ENCODE measurements around the gene ADD3.

DNA sequence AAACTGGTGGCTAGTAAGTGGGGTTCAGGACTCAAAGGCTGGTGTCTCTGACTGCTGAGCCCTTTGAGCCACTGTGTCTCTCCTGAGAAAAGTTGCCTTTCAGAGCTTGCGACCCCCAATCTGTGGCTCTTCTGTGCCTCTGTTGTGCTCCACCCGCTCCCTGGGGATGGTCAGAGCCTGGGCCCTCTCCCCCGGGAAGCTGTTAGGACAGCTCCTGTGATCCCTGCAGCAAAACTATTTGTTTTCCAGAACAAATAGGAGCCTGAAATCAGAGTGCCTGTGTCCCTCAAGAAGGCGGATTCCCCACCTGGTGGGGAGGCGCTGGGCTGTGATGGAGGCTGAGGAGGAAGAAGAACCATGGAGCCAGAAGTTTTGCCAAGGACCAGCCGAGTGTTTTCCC, 143.2 kb downstream of the ADD3 start:
- TF ChIP-seq POLR2A (IDR thresholded peaks at IDR 0.05) = no peak
- TF ChIP-seq, protein P1, sequence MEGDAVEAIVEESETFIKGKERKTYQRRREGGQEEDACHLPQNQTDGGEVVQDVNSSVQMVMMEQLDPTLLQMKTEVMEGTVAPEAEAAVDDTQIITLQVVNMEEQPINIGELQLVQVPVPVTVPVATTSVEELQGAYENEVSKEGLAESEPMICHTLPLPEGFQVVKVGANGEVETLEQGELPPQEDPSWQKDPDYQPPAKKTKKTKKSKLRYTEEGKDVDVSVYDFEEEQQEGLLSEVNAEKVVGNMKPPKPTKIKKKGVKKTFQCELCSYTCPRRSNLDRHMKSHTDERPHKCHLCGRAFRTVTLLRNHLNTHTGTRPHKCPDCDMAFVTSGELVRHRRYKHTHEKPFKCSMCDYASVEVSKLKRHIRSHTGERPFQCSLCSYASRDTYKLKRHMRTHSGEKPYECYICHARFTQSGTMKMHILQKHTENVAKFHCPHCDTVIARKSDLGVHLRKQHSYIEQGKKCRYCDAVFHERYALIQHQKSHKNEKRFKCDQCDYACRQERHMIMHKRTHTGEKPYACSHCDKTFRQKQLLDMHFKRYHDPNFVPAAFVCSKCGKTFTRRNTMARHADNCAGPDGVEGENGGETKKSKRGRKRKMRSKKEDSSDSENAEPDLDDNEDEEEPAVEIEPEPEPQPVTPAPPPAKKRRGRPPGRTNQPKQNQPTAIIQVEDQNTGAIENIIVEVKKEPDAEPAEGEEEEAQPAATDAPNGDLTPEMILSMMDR (IDR thresholded peaks at IDR 0.05) = no peak

All from heart left ventricle (tissue), 13 donors.